GM19099 (cell line): ENCODE results near the gene RAB21.

Experiments
- POLR2A ChIP-seq: IDR thresholded peaks from 3 replicates; pipeline ENCODE4 v1.6.1; 2011; ENCODE audit warnings: low read depth; ENCODE audit not compliant: insufficient read length; ENCODE audit errors: extremely low read depth

The RAB21 gene, protein sequence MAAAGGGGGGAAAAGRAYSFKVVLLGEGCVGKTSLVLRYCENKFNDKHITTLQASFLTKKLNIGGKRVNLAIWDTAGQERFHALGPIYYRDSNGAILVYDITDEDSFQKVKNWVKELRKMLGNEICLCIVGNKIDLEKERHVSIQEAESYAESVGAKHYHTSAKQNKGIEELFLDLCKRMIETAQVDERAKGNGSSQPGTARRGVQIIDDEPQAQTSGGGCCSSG

DNA sequence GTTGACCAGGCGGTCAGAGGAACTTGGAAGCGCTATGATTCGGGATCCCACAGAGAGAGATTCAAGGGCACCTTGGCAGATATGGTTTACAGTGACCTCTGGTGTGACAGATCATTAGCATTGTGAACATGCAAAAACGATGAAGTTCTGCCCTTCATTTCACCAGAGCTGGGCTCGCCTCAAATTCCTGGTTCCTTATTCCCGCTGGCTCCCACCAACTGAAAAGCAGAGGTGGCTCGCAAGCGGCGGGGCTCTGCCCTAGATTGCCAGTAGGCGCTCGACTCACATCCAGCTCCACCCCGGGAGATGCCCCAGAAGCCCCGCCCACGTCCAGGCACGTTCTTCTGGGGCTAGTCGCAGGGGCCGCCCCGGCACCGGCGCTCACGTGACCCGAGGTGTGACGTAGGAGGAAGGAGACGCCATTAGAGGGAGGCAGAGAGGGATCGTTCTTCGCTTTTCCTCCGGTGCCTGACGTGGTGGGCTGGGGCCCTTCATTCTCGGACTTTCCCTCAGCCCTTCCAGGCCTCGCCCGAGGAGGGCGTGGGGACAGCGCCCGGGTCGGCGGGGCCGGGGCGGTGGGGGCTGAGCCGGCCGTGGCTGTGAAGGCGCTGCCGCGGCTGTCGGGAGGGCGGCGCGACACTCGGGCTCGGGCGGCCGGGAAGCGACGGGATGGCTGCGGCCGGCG is at the start of gene RAB21:
TSS of gene RAB21 (plus strand) at position 403 of the 685 bp plus-strand sequence. CDS start at position 670, 267 bp downstream.
- peak; percentile 85 for TF ChIP-seq POLR2A

DNA sequence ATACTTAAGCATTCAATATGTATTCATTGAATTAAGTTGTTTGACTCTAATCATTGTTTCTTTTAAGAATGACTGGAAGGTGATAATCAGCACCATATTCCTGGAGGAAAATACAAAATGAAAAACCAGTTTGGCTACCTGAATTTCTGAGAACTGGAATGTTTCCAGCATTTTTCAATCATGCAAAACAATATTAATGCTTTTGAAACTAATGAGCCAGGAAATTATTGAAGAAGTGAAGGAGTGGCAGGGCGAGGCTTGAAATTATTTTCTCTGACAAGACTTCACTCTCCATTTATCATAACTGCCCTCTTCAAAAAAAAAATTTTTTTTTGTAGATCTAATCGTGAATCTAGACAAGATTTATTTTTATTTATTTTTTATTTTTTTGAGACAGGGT is 49.7 kb upstream of the RAB21 start:
- no peak for TF ChIP-seq POLR2A

DNA sequence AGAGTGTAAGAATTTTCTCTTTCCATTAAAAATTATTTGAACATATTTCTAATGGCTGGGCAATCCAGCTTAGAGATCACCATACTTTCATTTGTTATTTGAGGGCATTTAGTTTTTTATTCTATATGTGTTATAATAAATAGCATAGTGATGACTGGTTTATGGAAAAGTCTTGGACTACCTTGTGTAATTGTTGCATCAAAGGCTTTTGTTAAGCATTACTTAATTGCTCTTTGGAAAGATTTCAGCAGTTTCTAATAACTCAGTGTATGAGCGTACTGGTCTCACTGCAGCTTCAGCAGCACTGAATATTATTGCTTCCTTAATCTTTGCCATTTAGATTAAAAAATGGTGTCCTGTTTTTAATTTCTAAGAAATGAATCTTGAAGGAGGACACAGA is 46.0 kb upstream of the RAB21 start:
- TF ChIP-seq POLR2A = no peak

DNA sequence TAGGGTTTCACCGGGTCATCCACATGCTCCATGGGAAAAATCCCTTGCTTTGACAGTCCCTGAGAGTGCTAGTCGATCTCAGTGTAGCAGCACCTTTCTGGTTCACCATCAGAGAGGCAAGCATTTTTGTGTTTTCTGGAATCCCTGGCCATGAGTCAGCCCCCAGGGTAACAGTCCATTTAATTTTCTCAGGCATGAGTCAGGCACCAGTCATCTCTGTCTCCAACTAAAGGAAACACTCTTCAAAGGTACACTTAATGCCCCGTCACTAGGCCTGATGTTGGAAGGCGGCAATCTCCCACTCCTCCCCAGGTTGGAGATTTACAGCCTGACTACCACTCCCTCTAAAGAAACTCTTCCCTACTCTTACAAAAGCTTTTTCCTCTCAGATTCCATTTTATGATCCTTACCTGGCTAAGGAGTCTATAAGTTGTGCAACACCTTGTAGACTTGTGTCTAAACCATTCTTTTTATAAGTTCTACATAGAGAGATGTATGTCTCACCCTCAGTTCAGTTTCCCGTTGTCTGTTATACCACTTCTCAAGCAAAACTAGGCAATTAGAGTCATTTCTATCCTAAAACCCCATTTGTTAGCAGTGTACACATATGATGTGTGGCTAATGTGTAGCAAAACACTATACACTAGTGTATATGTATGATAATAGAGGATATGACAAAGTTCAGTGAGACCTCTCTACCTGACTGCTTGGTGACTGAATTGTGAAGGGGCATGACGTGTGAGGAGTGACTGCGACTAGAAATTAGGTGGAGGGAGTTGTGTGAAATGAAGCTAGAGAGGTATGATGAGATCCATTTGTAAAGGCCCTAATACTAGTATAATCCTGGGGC is 44.2 kb upstream of the RAB21 start:
- TF ChIP-seq POLR2A = no peak

DNA sequence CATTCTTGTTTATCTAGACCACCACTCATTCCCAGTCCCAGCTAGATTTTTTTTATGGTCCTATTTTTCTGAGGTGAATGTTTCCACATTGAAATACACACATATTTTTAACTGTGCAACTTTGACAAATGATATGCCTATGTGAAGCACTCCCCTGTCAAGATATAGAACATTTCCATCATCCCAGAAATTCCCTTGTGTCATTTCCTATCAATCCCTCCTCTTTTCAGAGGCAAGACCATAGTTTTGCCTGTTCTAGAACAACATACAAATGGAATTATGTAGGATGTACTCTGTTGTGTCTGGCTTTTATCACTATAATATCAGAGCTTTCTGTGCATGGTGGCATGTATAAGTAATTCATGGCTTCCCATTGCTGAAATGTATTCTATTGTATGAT is 36.1 kb upstream of the RAB21 start:
- TF ChIP-seq POLR2A = no peak

DNA sequence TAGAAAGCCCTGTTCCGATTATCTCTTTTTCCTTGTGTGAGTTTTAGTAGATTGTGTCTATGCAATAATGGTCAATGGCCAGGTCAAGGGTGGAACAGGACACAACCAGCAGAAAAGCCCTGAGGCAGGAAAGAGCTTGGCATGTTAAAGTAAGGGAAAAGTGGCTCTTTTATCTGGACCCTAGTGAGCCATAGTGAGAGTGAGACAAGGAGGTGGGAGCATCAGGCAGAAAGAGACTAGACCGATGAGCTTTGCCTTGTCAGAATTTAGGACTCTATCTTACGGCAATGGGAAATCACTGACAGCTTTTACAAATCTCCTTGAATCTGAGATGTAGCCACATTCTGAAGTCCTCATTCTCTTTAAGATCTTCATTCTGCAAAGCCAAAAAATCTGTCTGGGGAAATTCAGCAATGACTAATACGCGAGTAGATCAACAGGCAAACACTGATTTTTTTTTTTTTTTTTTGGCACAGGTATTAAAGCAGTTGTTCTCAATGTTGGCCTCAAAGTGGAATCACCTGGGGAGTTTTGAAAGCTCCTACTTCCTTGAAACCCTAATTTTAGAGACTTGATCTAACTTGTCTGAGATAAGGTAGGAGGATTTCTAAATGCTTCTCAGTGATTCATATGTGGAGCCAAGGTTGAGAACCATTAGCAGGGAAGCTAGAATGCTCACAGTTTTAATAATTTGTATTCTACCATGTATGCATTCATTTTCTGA is 34.9 kb upstream of the RAB21 start:
- no peak for TF ChIP-seq POLR2A

DNA sequence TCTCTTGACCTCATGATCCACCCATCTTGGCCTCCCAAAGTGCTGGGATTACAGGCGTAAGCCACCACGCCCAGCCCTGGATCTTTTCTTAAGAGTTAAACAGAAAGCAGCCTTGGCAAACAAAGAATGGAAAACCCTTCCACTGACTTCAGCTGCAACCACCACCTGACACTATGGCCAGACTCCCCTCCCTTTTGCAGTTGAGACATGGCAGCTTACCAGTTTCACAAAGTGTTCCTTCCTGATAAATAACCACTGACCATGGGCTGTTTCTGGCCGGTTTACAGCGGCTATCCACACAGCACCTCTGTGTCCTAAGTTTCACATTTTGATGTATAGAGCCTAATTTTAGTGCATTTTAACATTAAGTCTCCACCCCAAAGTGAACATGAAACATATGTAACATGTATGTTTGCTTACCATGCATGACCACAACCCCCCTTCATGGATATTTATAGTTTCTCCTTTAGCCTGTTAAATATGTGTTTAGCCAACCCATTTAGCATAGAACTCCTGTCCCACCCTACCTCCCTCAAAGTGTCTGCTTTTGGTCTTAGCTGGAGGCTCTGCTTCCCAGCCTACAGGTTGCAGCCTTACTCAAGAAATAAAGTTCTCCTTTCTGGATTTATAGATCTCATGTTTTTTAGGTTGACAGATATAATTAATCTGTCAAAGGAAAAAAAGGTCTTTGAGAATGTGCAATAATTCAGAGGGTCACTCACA is 32.7 kb upstream of the RAB21 start:
- no peak for TF ChIP-seq POLR2A

DNA sequence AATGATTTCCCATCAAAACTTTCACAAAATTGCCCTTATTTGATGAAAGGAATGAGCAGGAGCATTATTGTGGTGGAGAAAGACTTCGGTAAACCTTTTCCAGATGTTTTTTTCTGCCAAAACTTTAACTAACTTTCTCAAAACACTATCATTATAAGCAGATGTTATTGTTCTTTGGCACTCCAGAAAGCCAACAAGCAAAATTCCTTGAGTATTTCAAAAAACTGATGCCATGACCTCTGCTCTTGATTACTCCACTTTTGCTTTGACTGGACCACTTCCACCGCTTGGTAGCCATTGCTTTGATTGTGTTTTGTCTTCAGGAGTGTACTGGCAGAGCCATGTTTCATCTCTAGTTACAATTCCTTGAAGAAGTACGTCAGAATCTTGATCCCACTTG is 29.7 kb upstream of the RAB21 start:
- no peak for TF ChIP-seq POLR2A

DNA sequence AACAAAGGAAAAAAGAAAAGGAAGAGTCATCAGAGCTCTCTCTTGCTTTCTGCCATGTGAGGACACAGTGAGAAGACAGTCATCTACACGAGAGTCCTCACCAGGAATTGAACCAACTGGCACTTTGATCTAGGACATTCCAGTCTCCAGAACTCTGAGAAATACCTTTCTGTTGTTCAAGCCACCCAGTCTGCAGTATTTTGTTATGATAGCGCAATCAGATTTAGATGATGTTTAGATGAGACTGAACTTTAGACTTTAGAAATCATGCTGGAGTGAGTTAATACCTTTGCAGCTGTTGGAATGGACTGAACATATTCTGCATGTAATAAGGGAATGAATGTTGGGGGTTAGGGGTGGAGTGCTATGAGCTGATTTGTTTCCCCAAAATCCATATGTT is 28.1 kb upstream of the RAB21 start:
- TF ChIP-seq POLR2A = no peak

DNA sequence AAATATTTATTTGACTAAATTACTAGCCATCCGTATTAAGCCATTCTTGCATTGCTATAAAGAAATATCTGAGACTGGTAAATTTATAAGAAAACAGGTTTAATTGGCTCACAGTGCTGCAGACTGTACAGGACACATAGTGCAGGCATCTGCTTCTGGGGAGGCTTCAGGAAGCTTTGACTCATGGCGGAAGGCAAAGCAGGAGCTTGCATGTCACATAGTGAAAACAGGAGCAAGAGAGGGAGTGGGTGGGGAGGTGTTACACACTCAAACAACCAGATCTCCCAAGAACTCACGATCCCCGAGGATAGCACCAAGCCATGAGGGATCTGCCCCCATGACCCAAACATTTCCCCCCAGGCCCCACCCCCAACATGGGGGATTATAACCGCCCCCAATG is 26.7 kb upstream of the RAB21 start:
- TF ChIP-seq POLR2A = no peak

DNA sequence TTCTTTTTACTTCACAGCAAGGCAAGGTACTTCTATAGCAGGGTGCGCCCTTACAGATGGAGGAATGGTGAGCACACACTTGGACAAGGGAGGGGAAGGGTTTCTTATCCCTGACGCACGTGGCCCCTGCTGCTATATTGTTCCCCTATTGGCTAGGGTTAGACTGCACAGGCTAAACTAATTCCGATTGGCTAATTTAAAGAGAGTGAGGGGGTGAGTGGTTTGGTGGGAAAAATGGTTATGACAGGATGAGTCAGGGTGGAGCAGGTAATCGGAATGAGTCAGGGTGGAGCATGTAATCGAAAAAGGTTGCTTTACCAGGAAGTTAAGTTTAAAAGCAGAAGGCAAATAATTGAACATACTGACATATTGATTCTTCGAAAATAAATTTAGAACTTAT is 23.7 kb upstream of the RAB21 start:
- TF ChIP-seq POLR2A = no peak

DNA sequence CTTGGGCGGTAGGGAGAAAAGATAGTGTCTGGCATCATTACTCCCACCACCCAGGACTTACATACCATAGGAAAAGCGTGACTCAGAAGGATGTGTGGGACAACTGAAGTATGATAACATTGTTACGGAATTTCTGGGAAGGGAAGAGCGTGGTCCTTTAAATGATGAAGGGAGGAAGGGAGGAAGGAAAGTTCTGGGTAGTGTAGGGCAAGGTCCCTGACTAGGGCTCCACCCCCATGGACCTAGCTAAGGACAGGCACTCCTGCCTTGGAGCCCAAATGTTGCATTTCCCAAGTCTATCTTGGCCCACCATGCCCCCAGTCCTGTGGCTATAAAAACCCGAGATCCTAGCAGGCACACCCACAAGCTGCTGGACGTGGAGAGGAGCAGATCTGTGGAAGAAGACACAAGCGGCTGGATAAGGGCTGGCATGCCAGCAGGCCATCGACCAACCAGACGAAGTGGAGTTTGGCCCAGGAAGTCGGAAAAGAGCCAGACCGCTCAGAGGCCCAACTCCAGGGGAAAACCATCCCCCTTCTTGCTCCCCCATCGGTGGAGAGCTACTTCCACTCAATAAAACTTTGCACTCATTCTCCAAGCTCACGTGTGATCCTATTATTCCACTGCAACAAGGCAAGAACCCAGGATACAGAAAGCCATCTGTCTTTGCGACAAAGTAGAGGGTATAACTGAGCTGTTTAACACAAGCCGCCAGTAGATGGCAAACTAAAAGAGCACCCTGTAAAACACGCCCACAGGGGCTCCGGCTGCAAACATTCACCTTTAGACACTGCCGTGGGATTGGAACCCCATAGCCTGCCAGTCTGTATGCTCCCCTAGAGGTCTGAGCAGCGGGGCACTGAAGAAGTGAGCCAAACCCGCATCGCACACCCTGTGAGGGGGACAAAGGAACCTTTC is 23.0 kb upstream of the RAB21 start:
- TF ChIP-seq POLR2A = no peak

DNA sequence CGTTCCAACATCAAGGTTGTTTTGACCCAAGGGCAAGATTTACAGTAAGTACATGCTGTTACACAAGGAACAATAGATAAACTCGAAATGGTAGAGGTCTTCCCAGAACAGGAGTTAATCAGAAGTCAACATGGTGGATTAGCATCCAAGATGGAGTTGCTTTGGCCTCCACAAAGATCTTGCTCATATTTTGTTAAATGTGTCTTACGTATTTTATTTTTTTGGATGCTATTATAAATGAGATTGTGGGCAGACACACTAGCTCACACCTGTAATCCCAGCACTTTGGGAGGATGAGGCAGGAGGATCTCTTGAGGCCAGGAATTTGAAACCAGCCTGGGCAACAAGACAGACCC is 22.3 kb upstream of the RAB21 start:
- no peak for TF ChIP-seq POLR2A

DNA sequence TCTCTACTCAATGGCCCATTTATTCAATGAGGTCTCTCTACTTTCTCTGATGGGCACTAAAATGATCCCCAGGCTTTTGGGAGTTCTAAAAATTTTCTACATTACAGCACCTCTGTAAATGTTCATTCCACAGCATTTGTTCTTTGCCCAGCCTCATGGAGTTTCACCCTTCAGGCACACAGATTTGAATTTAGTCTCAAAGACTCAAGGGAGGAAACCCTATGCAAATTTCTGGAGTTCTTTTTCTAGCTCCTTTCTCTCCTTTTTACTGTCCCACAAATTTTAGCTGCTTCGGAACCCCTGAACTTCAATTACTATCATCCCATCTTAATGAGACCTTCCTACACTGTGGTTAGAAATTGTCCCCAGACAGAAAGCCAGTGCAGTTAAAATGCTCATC is 17.5 kb upstream of the RAB21 start:
- TF ChIP-seq POLR2A = no peak
